Glomerular visceral epithelial cell (primary cell): ENCODE measurements around the gene PTPRG.
A peak's percentile ranks its signal among the peaks of the same experiment; 100 is the strongest.

ENCODE experiments used
- DNase-seq: peaks from one replicate; pipeline ENCODE4 v3.0.0-alpha.2; 2016; ENCODE audit errors: extremely low spot score

PTPRG gene

DNA sequence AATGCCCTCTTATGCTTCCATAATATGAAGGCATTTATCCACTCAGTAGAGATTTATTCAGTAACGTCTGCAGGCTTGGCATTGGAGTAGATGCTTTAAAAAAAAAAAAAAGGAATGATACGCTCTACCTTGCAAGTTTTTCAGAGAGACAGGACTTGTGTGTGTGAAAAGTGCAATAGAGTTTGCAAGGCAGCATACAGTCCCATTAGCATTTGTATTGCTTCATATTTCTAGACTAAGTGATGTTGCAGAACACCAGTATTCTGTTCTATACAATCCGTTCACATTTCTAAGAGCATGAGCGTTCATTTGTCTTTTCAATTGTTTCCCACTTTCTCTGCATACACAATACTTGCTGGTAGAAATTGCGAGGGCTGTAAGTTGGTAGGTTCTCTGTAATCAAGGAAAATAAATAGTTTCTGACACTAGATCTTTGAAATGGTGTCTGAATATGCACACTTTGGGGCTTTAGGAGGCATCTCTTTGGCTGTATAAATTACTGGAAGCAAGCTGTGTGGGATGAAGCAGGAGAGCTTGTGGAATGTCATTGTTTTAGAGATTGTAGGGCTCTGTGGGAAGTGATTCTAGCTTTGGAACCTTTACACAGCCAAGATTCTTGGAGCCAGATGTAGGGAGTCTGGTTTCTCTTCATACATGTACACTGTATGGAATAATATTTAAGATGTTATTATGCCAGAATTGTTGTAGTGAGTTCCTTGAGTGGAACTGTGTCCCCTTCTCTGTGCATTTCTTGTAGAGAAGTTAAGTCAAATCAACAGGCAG, 549.3 kb downstream of the PTPRG start:
- no peak for DNase-seq

DNA sequence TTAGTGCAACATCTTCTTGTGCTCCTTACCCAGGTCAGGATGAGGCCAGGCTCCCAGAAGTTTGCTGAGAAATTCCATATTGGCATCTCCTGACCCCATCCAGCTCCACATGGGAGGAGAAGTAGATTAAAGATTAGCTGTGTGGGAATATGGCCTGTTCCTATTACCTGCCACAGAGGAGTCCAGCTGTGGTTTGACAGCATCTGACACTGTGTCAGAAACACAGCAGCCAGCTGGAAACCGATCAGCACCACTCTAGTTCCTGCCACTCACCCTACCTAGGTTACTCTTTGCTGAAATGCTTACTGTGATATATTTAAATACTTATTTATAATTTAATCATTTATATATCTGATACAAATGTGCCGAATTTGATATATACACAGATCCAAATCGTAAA, 551.7 kb downstream of the PTPRG start:
- DNase-seq = no peak

DNA sequence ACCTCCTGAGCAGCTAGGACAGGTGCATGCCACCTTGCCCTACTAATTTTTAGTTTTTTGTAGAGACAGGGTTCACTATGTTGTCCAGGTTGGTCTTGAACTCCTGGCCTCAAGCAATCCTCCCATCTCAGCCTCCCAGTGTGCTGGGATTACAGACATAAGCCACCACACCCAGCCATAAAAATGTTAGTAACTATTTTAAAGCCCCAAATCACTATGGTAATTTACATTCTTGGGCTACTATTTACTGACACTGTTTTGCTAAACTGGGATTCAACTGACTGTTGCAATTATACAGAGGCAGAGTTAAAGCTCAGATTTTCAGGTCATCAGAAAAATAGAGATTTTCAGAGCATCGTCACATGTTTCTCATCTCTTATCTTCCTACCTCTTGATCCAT, 553.4 kb downstream of the PTPRG start:
- no peak for DNase-seq

DNA sequence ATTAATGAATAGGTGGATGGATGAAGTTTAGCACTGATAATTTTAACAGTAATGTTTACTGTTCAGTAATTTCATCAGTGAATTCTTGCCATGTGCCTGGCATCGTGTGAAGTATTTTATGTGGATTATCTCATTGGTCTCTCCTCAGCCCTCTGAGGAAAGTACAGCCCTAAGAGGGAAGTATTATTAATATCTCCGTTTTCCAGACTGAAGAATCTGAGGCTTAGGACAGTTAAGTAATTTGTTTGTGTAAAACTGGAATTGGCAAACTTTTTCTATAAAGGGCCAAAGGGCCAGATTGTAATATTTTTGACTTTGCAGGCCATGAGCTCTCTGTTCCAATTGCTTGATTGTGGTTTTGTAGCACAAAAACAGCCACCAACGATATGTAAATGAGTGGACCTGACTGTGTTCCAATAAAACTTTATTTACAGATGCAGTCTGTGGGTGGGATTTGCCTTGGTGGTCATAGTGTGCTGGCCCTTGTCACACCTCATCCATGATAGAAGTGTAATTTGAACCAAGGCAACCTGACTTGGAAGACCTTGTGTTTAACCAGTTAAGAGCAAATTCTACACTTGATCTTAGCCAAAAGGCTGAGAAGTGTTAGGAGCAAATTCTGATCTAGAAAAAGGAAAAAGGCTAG, 556.7 kb downstream of the PTPRG start:
- no peak for DNase-seq

DNA sequence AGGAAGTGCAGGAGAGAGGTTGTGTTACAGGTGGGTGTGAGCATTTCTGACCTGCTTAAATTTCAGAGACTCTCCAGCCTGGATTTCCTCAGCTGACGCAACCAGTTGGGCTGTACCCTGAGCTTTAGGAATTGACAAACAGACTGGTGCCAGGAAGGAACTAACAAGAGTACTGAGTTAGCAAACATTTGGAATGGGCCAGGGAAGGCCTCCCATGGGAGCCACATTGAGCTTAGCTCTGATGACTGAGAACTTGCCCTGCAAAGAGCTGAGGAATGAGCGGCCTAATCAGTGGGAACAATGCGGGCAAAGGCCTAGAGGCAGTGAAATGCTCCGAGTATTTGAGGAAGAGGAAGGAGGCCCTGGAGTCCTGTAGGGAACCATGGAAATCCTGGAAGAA, 557.8 kb downstream of the PTPRG start:
- DNase-seq = no peak

DNA sequence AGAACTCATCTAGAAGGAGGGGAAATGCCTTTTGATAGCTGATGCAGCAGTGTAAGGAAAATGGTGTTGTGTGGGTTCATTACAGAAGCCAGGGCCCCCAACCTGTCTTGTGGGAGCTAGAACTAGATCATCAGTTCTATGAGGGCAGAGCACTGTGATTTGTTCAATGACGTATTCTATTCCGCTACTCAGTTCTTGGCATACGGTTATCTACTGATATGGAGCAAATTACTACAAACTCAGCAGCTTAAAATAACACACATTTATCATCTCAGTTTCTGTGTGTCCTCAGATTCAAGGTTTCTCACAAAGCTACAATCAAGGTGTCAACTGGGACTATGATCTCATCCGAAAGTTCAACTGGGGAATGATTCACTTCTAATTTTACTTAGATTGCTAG, 561.4 kb downstream of the PTPRG start:
- DNase-seq = no peak

DNA sequence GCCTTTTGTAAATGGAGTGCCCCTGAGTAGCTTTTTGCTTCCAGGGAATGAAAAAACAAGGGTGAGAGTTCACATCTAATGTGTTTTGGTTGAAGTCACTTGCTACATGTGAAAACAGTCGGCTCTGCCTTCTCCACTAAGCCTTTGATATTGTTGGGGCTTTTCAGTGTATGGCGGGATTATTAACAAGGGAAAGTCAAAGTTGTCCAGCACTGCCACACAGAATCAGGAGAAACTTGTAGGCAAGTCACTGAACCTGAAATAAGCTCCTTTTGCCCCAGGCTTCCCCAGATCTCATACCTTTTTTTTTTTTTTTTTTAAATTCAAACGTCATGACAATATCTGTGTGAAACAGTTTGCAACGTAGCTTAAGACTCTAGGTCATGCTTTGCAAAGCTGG, 564.0 kb downstream of the PTPRG start:
- DNase-seq = no peak

DNA sequence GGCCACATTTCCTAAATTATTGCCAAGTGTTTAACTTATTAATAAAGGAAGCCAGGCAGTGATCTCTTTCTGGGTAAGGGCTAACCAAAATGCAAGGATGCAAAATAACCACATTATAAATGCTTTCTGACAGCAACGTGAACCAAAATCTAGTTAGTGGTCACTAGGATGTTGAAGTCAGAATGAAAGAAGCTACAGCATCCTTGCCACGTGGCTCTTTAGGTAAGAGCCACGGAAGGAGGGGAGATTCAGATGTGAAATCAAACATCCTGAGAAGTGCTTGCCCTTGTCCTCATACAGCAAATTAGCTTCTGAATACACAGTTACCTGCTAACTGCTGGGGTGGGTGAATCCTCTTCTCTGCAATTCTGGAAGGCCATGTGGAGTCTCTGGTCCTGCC, 565.7 kb downstream of the PTPRG start:
- no peak for DNase-seq

DNA sequence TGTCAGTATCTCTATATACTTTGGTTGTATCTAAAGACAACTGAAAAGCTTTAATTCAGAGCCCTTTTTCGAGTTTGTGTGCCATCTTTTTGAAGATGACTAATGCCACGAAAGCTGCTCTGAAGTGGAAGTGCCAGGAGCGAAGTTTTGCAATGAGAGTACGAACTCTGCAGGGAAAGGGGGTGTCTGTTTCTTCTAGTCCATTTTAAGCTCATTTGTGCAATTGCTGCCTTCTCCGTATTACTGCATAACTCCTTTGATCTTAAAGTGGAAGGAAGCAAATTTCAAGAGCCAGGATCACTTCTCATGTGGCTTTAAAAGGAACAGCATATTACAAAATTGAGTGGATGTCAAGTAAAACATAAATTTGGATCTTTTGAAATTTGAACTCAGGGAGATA, 566.7 kb downstream of the PTPRG start:
- DNase-seq = no peak

DNA sequence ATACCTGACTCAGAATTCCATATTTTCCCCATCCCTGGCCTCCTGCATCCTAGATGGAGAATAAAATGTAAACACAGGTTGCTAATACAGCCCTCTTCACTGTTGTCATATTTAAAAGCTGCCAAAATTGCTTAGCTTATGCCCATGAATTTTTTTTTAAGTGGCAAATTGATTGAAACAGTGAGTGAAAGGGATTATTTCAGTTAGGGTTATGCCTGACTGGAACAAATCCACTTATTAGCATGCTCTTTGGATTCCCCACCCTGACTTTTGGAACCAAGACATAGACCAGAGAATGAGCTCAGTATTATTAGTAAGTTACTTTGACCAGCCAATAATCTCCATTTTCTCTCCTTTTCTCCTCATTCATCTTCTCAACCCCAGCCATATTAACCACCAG, 567.3 kb downstream of the PTPRG start:
- no peak for DNase-seq

DNA sequence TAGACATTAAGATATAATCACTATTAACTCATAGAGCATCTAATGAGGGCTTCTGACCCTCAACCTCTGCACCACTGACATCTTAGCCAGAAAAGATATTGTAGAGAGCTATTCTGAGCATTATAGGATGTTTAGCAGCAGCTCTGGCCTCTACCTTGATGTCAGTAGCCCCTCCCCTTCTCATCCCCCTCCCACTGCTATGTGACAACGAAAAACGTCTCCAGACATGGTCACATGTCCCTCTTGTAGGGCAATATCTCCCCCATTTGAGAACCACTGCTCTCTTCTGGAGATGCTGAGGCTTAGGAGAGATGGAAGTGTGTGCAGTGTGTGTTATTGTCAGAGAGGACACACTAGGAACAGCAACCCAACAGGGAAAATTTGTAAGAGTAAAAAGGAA, 569.7 kb downstream of the PTPRG start:
- DNase-seq = no peak

DNA sequence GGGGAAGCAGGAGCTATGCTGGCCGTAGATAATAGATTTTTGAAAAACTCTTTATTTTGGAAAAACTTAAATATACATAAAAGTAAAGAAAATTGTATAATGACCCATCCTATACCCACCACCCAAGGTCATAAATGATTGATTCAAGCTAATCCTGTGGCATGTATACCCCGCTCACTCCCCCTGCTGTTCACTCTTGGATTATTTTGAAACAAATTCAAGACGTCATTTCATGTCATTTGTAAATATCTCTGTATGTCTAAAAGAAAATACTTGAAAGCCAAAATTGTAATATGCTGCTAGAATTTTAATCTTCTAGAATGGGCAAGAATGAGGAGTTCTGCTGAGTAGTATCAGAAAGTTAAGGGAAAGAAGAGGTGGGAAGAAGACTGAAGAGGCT, 570.2 kb downstream of the PTPRG start:
- peak; percentile 23 for DNase-seq

DNA sequence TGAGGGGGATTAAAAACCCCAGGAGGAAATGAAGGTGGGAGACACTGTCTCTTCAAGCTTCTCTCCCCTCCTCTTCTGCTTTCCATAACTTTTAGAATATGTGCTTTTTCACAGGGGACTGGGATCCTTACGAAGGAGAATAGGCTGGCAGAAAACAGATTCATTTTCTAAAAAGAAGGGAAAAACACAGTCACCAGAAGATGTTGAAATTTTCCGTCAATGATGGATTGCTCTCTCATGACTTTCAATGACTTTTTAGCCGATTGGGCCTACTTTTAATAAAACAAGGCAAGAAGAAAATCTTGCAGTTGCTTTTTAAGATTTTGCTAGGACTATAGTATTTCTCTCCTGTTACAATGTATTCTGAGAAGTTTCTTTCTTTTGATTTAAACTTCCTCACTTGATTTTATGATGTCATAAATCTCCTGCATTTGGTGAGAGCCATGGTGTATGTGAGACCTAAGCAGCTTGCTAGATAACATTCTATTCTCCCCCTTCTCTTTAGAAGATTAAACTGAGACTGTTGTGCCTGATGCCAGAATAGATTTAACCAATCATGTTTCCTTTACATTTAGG, 570.7 kb downstream of the PTPRG start:
- no peak for DNase-seq

DNA sequence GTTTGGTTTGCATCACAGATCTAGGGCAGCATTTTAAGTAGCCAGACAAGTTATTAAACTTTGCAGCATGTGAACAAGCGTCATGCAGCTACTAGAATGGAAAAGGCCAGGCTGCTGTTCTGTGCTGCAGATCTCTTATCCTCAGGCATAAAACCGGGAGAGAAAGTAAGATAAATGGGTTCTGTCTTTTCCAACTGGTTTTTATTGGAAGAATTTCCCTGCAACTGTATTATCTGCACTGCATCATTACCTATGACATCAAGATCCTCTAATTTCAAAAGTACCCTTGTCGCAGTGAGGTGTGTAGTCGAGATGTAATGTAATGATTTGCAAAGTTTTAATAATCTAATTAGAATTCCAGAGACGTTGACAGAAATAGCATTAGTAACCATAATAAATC, 571.6 kb downstream of the PTPRG start:
- DNase-seq = no peak

DNA sequence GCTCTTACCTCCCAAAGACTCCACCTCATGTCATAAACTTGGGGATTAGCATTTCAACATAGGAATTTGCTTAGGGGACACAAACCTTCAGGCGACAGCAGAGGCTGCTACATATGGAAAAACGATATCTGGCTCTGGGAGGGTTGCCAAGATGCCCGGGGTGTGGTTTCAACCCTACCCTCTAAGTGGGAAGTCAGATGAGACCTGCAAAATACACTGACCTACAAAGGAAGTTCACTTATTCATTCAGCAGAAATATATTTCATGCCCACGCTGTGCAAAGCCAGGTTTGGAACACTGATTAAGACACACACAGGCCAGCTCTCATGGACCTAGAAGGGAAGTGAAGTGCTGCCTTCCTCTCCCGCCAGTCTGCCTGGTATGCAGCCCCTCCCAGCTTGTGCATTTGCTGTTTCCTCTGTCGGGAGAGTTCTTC, 572.7 kb downstream of the PTPRG start:
- no peak for DNase-seq

DNA sequence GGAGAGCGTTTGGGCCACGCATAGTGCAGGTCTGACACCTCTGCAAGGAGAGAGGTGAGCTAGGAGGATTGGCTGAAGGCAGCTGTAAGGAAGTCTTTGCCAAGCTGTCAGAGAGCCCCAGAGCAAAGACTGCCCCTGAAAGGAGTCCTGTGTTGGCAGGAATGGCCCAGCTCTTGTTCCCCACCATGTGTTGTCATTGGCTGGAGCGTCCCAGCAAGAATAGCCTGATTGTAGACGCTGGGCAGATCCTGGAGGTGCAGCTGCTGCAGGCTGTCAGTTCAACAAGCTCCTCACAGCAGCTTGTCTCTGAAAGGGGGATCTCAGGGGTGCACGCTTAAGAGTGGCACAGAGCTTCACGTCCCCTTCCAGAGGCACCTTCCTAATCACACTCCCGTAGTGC, 574.4 kb downstream of the PTPRG start:
- DNase-seq = no peak

DNA sequence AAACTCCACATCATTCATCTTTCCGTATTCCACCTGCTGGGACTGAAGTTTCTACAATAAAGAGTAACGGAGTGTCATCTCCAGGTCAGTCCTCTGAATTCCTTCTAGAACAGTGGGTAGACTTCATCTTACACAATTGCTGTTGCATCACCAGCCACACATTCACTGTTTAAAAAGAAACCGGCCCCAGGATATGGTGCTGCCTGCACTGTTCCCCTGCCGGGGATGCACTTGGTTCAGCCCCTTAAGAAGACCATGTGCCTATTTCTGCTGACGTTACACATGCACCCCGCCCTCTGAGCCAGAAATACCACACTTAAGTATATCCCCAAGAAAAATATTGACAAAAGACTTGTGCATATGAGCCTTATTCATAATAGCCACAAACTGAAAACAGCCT, 578.6 kb downstream of the PTPRG start:
- no peak for DNase-seq

DNA sequence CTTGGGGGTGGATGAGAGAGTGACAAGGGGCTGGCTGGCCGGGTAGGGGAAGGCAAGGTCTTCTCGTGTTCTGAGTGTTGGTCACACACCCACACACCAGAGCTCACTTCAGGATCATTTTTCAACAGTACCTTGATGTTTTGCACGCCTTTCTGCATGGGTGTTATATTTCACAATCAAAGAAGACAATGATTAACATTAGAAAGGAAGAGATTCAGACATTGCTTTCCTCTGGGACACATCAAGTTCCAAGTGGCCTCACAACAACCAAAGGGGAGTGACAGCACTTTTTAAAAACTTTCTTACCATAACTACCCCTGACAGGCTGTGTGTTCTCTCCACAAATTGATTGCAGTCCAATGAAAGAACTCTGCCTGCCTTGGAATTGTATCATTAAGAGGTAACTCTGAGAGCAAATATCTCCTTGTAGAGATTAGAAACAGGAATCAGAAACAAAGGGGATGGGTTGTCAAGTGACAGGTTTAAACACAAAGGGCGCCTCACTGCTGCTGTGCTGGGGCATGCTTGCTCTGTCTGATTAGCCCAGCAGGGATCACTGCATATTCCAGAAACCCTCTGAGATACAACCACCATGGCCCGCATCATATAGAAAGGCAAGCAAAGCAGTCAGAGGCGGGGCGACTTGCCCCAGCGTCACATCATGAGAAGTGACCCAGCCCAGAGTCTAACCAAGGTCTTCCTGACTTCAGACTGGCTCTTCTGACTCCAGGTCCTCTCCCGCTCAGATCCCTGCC, 581.1 kb downstream of the PTPRG start:
- peak; percentile 1 for DNase-seq

DNA sequence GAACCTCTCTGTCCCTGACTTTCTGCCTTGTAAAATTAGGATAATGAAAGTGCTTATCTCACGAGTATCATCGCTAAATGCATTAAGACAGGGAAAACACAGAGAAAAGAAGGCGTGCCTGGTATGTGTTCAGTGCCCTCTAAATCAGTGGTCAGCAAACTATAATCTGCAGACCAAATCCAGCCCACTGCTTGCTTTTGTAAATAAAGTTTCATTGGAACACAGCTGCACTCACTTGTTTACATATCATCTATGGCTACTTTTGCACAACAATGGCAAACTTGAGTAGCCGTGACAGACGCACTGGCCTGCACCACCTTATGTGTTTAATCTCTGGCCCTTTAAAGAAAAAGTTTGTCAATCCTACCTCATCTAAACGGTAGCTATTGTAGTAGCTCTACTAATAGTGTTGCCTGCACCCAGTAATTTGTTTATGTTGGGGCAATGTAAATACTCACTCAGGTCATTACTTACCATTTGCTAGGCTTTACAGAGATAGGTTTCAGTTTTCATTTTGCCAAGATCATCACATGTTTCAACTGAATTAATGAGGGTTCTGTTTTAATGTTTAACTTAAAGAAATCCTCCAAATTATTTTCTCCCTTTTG, 582.6 kb downstream of the PTPRG start:
- no peak for DNase-seq

DNA sequence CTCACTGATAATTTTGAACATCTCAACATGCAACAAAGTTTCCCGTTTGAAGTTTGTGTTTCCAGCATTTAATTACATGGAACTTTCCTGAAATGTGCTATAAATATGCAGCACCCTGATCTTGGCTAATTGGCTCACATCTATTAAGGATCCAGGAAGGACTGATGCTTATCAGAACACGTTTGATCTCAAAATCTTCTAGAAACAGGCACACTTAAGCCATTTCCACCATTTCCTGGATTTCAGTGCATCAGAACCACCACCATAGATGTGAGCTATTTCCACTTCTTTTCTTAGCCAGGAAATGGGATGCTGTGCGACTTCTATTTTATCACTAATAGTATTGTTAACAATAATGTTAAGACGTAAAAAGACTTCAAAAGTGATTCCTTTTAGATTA, 583.1 kb downstream of the PTPRG start:
- no peak for DNase-seq

DNA sequence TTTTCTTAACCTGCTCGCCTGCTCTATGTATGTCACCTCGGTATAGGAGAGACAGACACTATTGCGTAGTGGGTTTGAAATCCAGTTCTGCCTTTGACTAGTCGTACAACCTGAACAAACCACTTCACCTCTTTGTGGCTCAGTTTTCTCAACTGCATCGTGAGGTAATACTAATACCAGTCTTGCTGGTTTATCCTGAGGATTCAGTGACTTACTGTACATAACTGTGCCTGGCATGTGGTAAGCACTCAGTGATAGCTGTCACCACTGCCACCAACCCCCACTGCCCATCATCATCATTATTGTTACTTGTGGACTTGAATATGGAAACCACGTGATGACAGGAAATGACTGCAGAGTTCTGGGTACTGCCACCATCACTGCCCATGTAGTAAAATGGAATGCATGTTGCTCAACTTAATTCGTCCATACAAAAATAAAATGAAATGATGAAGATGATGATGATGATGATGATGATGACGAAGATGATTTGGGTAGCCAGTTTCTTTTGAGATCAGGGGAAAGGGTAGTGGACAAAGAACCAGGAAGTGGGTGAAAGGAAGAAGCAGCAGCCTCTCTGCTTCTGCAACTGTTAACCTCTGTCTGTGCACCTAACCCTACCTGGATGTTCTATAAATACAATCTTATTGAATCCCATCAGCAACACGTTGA, 583.9 kb downstream of the PTPRG start:
- no peak for DNase-seq

DNA sequence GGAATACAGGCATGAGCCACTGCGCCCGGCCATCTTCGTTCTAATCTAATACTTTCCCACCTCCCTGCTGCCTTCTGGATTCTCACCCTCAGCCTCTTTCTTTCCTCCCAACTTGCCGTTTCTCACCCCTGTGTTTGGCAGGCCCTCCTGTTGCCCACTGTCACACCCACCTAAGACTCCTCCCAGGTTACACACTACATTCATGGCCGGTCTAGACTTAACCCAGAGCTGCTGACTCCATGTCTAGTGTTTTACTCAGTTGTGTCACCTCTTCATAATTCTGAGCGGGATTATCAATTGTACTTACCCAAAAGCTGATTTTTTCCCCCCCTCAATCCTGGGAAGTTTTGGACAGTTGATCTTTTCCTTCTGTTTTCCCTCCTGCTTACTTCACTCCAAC, 588.2 kb downstream of the PTPRG start:
- no peak for DNase-seq
